A549 (cell line): ENCODE results near the gene CERK. TPM values are rescaled to one million over a fixed set of nuclear protein-coding genes. Genes with fewer than 3 reads are reported as not detected.

Experiments
- ATAC-seq, 2 experiments: fragments of 200-7000 bp in 1 of 2; fragments of >200 bp in 1 of 2; cut with Nextera tagmentation in 1 of 2; cut with Tn5 transposase in 1 of 2; 3 replicates each; pipeline versions ENCODE4 v1.8.0 to v1.9.1; 2018 to 2020; ENCODE audit warnings: mild to moderate bottlenecking in 1 of 2, moderate library complexity in 1 of 2
- CTCF ChIA-PET: fragments of 300-600 bp; sonication (Branson Sonifier 250); formaldehyde crosslinking; extraction: SDS; loops from one replicate; lab custom pipeline; 2021; ENCODE audit warnings: antibody characterized with exemption, inconsistent platforms; lab: Yijun Ruan, JAX
- POLR2A ChIA-PET: fragments of 350-600 bp; formaldehyde crosslinking; extraction: SDS; loops from one replicate; lab custom pipeline; 2021; ENCODE audit warnings: antibody characterized with exemption, inconsistent platforms; lab: Yijun Ruan, JAX
- DNase-seq, 2 experiments: peaks; one replicate each; pipeline versions ENCODE4 v3.0.0 to v3.0.0-alpha.2; 2011 to 2016; ENCODE audit warnings: low read depth in 1 of 2, low spot score in 1 of 2
- FAIRE-seq: peaks from 2 replicates; lab custom pipeline; 2011; peaks lifted over from hg19 to GRCh38; lab: Jason Lieb, UNC
- H3K27ac ChIP-seq, 2 experiments: fragments of >200 bp; sonication (Bioruptor Twin); formaldehyde crosslinking; 3 replicates each; pipeline ENCODE4 v1.5.1; 2016 to 2017
- H3K4me1 ChIP-seq: fragments of >200 bp; sonication (Bioruptor Twin); formaldehyde crosslinking; 3 replicates; pipeline ENCODE4 v1.6.1; 2016
- H3K4me2 ChIP-seq: fragments of >200 bp; sonication (Bioruptor Twin); formaldehyde crosslinking; 3 replicates; pipeline ENCODE4 v1.6.1; 2016
- H3K4me3 ChIP-seq: fragments of >200 bp; sonication (Bioruptor Twin); formaldehyde crosslinking; 3 replicates; pipeline ENCODE4 v1.5.1; 2016
- H3K9me3 ChIP-seq: fragments of >200 bp; sonication (Bioruptor Twin); formaldehyde crosslinking; 3 replicates; pipeline ENCODE4 v1.6.1; 2016
- BHLHE40 ChIP-seq: IDR thresholded peaks from 2 replicates; pipeline ENCODE4 v1.6.1; 2012; ENCODE audit warnings: low read depth, low read length, inconsistent platforms
- CBX2 ChIP-seq: fragments of 200-600 bp; sonication (generic); IDR thresholded peaks from 2 replicates; pipeline ENCODE4 v1.6.1; 2016; ENCODE audit warnings: low read depth, mild to moderate bottlenecking, borderline replicate concordance
- CEBPB ChIP-seq, 2 experiments: fragments of >200 bp in 1 of 2; sonication (Bioruptor Twin) in 1 of 2; formaldehyde crosslinking in 1 of 2; IDR thresholded peaks; 2 replicates each; pipeline ENCODE4 v1.6.1; 2012 to 2016
- CHD4 ChIP-seq: fragments of 200-600 bp; sonication (generic); IDR thresholded peaks from 2 replicates; pipeline ENCODE4 v1.6.1; 2016; ENCODE audit warnings: antibody characterized with exemption, mild to moderate bottlenecking, borderline replicate concordance
- EHMT2 ChIP-seq: fragments of 200-600 bp; sonication (generic); IDR thresholded peaks from 2 replicates; pipeline ENCODE4 v1.6.1; 2016; ENCODE audit warnings: antibody characterized with exemption, low read depth, mild to moderate bottlenecking, moderate library complexity
- ESRRA ChIP-seq: fragments of 150-350 bp; IDR thresholded peaks from 2 replicates; pipeline ENCODE4 v1.6.1; 2014; ENCODE audit warnings: mild to moderate bottlenecking, low read length, borderline replicate concordance
- FOSL2 ChIP-seq, 2 experiments: fragments of 450-650 bp in 1 of 2; fragments of >200 bp in 1 of 2; sonication (Bioruptor Twin) in 1 of 2; formaldehyde crosslinking; IDR thresholded peaks; 2 replicates each; pipeline versions ENCODE4 v1.5.0 to v1.6.1; 2016 to 2020; ENCODE audit warnings: mild to moderate bottlenecking in 1 of 2, moderate library complexity in 1 of 2
- FOXS1 ChIP-seq: fragments of 250-450 bp; sonication (Bioruptor Pico); IDR thresholded peaks from 2 replicates; pipeline ENCODE4 v1.5.0; 2020; ENCODE audit warnings: mild to moderate bottlenecking, moderate library complexity
- HDAC2 ChIP-seq: fragments of 200-600 bp; sonication (generic); IDR thresholded peaks from 2 replicates; pipeline ENCODE4 v1.6.1; 2016
- HOXA7 ChIP-seq: fragments of 250-450 bp; sonication (Bioruptor Pico); IDR thresholded peaks from 2 replicates; pipeline ENCODE4 v1.5.0; 2020; ENCODE audit warnings: mild to moderate bottlenecking, moderate library complexity
- HOXB13 ChIP-seq: fragments of 250-450 bp; sonication (Bioruptor Pico); IDR thresholded peaks from 2 replicates; pipeline ENCODE4 v1.5.0; 2020; ENCODE audit warnings: low read depth, mild to moderate bottlenecking, moderate library complexity
- KDM1A ChIP-seq: fragments of 200-600 bp; sonication (generic); IDR thresholded peaks from 2 replicates; pipeline ENCODE4 v1.6.1; 2016; ENCODE audit warnings: low read depth, mild to moderate bottlenecking
- KDM5A ChIP-seq: fragments of 200-600 bp; sonication (generic); IDR thresholded peaks from 2 replicates; pipeline ENCODE4 v1.6.1; 2016; ENCODE audit warnings: antibody characterized with exemption, mild to moderate bottlenecking
- MYC ChIP-seq: IDR thresholded peaks from 2 replicates; pipeline ENCODE4 v1.6.1; 2012; ENCODE audit warnings: mild to moderate bottlenecking, inconsistent platforms, low read length, improper control_type of control experiment, borderline replicate concordance
- NFE2L2 ChIP-seq: fragments of 150-350 bp; conservative IDR thresholded peaks from 2 replicates; pipeline ENCODE4 v1.6.1; 2014; ENCODE audit warnings: low read length
- PHF8 ChIP-seq: fragments of 200-600 bp; sonication (generic); IDR thresholded peaks from 2 replicates; pipeline ENCODE4 v1.6.1; 2016; ENCODE audit warnings: low read depth, mild to moderate bottlenecking, antibody characterized with exemption, moderate library complexity, borderline replicate concordance
- POLR2A ChIP-seq: IDR thresholded peaks from 2 replicates; pipeline ENCODE4 v1.6.1; 2012; ENCODE audit warnings: mild to moderate bottlenecking, low read length
- RAD21 ChIP-seq, 2 experiments: fragments of >200 bp in 1 of 2; sonication (Bioruptor Twin) in 1 of 2; formaldehyde crosslinking in 1 of 2; IDR thresholded peaks in 1 of 2; conservative IDR thresholded peaks in 1 of 2; 2 replicates in 1 of 2; 3 replicates in 1 of 2; pipeline ENCODE4 v1.6.1; 2012 to 2018; ENCODE audit warnings: inconsistent platforms in 1 of 2
- RNF2 ChIP-seq: fragments of 200-600 bp; sonication (generic); IDR thresholded peaks from 2 replicates; pipeline ENCODE4 v1.6.1; 2016; ENCODE audit warnings: low read depth, mild to moderate bottlenecking, antibody characterized with exemption, moderate library complexity, borderline replicate concordance
- SREBF2 ChIP-seq: fragments of 450-650 bp; IDR thresholded peaks from 2 replicates; pipeline ENCODE4 v1.6.1; 2014; ENCODE audit warnings: mild to moderate bottlenecking, moderate library complexity
- ZC3H11A ChIP-seq: fragments of 450-650 bp; IDR thresholded peaks from 2 replicates; pipeline ENCODE4 v1.6.1; 2014; ENCODE audit warnings: antibody characterized with exemption, mild to moderate bottlenecking
- ZNF302 ChIP-seq: fragments of 250-450 bp; sonication (Bioruptor Pico); IDR thresholded peaks from 2 replicates; pipeline ENCODE4 v1.9.0; 2021; ENCODE audit warnings: inconsistent platforms, mild to moderate bottlenecking, moderate library complexity
- WGBS: methylation state at CpG from one replicate; pipeline ENCODE4 v1.1.6; 2017; ENCODE audit errors: missing lambda C conversion rate; 5-methylcytosine and 5-hydroxymethylcytosine counted together
- polyA plus RNA-seq, 4 experiments: library from polyadenylated mRNA; depleted of rRNA in 3 of 4; stranded (reverse); fragments of >200 nt; fragmentation: RNase III in 1 of 4; extraction: RNeasy Plus Mini Kit Qiagen cat#74134 plus additional on column Dnase treatment in 1 of 4; gene quantifications; 2 replicates in 3 of 4; 3 replicates in 1 of 4; pipeline ENCODE4 v1.2.3, GENCODE V29; 2011 to 2017
- TF ChIP-seq, protein P1 (sequence below): IDR thresholded peaks from 2 replicates; pipeline ENCODE4 v1.6.1; 2012
- TF ChIP-seq, protein P2 (sequence below): IDR thresholded peaks from 2 replicates; pipeline ENCODE4 v1.6.1; 2012; ENCODE audit warnings: low read depth, borderline replicate concordance
- TF ChIP-seq, protein P3 (sequence below): fragments of >200 bp; sonication (Bioruptor Twin); formaldehyde crosslinking; IDR thresholded peaks from 3 replicates; pipeline ENCODE4 v1.5.1; 2016
- TF ChIP-seq, protein P4 (sequence below): IDR thresholded peaks from 2 replicates; pipeline ENCODE4 v1.6.1; 2012
- TF ChIP-seq, protein P5 (sequence below): fragments of >200 bp; sonication (Bioruptor Twin); formaldehyde crosslinking; IDR thresholded peaks from 2 replicates; pipeline ENCODE4 v1.6.1; 2016

Gene CERK
- polyA plus RNA-seq, 2 of the 4 experiments (the other 2 are of a cell fraction), result 13.1 to 15.6 TPM

DNA sequence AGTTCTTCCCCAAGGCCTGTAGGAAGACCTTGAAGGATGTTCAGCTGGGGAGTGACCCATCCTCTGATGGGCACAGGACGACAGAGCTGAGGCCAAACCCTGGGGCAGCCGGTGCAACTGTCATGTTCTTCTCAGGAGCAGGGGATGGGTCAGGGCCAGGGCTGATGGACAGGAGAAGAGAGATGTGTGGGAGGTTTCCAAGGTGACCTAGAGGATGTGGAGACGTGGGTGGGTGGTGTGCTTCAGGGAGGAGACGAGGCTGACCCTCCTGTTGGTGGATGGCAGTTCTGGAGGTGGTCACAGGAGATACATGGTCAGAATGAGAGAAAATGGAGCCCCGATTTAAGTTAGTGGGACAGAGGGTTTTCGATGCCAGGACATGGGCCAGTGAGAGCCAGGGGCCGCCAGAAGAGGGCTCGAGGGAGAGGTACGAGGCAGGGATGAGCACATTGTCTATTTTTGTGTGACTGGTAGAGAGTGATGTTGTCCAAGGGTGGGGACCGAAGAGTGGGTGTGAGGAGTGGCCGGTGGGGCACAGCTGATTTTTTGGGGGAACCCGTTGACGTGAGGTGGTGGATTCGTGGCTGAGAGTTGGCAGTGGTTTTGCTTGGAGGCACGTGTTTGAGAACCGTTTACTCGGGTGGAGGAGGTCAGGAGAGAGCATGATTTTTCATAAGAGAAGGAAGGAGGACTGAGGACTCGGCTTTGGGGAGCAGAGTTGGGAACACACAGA, 39.0 kb upstream of the CERK start:
- TF ChIP-seq, protein P1, sequence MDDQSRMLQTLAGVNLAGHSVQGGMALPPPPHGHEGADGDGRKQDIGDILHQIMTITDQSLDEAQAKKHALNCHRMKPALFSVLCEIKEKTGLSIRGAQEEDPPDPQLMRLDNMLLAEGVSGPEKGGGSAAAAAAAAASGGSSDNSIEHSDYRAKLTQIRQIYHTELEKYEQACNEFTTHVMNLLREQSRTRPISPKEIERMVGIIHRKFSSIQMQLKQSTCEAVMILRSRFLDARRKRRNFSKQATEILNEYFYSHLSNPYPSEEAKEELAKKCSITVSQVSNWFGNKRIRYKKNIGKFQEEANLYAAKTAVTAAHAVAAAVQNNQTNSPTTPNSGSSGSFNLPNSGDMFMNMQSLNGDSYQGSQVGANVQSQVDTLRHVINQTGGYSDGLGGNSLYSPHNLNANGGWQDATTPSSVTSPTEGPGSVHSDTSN, result no peak
- TF ChIP-seq ZC3H11A (no peak), ESRRA (no peak), RNF2 (no peak), KDM5A (no peak), CEBPB (IDR thresholded peaks at IDR 0.05) (no peak), MYC (no peak), HDAC2 (no peak), ZNF302 (CRISPR knock-in tag) (no peak), POLR2A (no peak), NFE2L2 (no peak), HOXB13 (CRISPR knock-in tag) (no peak), KDM1A (no peak)
- TF ChIP-seq, protein P2, sequence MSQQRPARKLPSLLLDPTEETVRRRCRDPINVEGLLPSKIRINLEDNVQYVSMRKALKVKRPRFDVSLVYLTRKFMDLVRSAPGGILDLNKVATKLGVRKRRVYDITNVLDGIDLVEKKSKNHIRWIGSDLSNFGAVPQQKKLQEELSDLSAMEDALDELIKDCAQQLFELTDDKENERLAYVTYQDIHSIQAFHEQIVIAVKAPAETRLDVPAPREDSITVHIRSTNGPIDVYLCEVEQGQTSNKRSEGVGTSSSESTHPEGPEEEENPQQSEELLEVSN, result no peak
- TF ChIP-seq, protein P3, sequence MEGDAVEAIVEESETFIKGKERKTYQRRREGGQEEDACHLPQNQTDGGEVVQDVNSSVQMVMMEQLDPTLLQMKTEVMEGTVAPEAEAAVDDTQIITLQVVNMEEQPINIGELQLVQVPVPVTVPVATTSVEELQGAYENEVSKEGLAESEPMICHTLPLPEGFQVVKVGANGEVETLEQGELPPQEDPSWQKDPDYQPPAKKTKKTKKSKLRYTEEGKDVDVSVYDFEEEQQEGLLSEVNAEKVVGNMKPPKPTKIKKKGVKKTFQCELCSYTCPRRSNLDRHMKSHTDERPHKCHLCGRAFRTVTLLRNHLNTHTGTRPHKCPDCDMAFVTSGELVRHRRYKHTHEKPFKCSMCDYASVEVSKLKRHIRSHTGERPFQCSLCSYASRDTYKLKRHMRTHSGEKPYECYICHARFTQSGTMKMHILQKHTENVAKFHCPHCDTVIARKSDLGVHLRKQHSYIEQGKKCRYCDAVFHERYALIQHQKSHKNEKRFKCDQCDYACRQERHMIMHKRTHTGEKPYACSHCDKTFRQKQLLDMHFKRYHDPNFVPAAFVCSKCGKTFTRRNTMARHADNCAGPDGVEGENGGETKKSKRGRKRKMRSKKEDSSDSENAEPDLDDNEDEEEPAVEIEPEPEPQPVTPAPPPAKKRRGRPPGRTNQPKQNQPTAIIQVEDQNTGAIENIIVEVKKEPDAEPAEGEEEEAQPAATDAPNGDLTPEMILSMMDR, result no peak
- TF ChIP-seq, protein P4, sequence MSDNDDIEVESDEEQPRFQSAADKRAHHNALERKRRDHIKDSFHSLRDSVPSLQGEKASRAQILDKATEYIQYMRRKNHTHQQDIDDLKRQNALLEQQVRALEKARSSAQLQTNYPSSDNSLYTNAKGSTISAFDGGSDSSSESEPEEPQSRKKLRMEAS, result no peak
- TF ChIP-seq, protein P5, sequence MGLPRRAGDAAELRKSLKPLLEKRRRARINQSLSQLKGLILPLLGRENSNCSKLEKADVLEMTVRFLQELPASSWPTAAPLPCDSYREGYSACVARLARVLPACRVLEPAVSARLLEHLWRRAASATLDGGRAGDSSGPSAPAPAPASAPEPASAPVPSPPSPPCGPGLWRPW, result no peak
- TF ChIP-seq, all 56 proteins: peak for 0
- ChIA-PET POLR2A (no interaction called here), CTCF (interaction anchor here (0.9 to 1.6 kb wide), 2 partner anchors 18 to 26 kb away, joined by 3 to 4 read pairs; no protein-coding TSS in a partner anchor)
- DNase-seq (no peak), ATAC-seq (no peak), FAIRE-seq (no peak)
- Histone ChIP-seq H3K27ac (peak overlapping the region in 1 of 2 experiments; percentile 96; a peak in 3 of 6 replicates), H3K4me3 (no peak overlapping the region), H3K4me2 (no peak overlapping the region), H3K9me3 (no peaks in the 10 kb centered on the region), H3K4me1 (peaks cover 35% of the 10 kb centered on the region)
- WGBS, result 85% methylated on average over 18 of the region's 18 CpGs

DNA sequence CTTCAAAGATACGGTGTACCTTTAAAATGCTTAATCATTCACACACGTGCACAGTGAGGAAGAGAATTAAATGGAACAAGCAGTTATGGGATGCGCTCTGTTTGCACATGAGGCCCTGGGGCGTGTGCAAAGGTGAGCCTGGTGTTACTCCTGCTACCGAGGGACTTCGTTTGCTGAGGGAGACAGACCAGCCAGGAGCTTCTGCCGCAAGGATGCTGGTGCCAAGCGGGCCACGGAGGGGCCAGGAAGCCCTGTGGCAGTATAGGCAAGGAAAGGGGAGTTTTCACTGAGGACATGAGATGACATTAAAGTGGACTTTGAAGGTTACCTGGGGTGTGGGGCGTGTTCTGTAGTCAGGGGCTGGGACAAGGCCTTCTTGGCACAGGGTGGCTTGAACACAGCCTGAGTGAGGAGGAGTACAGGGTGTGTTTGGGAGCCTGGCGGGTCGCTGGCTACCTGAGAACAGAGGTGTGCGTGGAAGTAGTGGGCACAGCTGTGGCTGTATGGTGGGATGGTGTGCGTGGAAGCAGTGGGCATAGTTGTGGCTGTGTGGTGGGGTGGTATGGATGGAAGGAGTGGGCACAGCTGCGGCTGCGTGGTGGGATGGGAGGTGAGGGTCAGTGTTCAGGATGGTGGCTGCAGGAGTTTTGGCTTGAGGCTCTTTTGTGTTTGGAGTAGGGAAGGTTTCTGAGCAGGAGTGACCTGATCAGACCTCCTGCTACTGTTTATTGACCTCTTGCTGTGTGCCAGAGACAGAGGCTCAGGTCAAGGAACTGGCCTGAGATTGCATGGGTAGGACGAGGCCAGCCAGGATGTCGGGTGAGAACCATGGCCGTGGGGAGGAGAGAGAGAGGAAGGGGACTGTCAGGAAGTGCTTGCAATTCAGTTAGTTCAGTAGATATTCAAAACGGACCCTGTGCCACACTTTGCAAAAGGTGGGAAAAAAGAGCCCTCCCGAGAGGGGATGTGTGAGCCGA, 38.1 kb upstream of the CERK start:
- ATAC-seq (no peak), DNase-seq (no peak), FAIRE-seq (no peak)
- Histone ChIP-seq H3K4me1 (peaks cover 35% of the 10 kb centered on the region), H3K4me2 (peak overlapping the region; percentile 83; the same call in 2 of the 3 replicates), H3K27ac (peak overlapping the region; percentile 90 to 96; a peak in 5 of 6 replicates), H3K4me3 (no peak overlapping the region), H3K9me3 (no peaks in the 10 kb centered on the region)
- 75% methylated on average over 22 of the region's 22 CpGs for WGBS
- POLR2A ChIA-PET, result interaction anchor here (3.5 kb wide), 1 partner anchor 14 kb away, joined by 43 read pairs; the partner anchor contains the start of gene TBC1D22A
- CTCF ChIA-PET, result interaction anchor here (1.6 to 3.6 kb wide), 3 partner anchors 17 to 22 kb away, joined by 4 to 13 read pairs (median 8); no protein-coding TSS in a partner anchor
- no peak for TF ChIP-seq CBX2
- no peak for TF ChIP-seq CHD4
- no peak for TF ChIP-seq FOXS1 (CRISPR knock-in tag)
- TF ChIP-seq ZC3H11A, result no peak
- no peak for TF ChIP-seq RAD21 (conservative IDR thresholded peaks at IDR 0.05 in 1 of 2, IDR thresholded peaks at IDR 0.05 in 1 of 2)
- TF ChIP-seq SREBF2, result no peak
- no peak for TF ChIP-seq FOSL2 (IDR thresholded peaks at IDR 0.05)
- no peak for TF ChIP-seq FOSL2 (CRISPR knock-in tag; IDR thresholded peaks at IDR 0.05)
- no peak for TF ChIP-seq EHMT2
- no peak for TF ChIP-seq PHF8
- TF ChIP-seq NFE2L2, result no peak
- TF ChIP-seq BHLHE40, result no peak
- TF ChIP-seq HOXA7 (CRISPR knock-in tag), result no peak
